T-helper 1 cell treated with Interleukin-12 subunit alpha and Interleukin-12 subunit beta and Interleukin-4 antibody, amounts not matched to agents 30 μg/mL and 1 μg/mL, for 36 hours (primary cell): ENCODE results near the gene GADD45G.

Source experiments
- H3K27ac Mint-ChIP-seq: one replicate; pipeline ENCODE4 v1.8.0; 2021; ENCODE audit warnings: mild to moderate bottlenecking, mixed read lengths
- H3K27me3 Mint-ChIP-seq: one replicate; pipeline ENCODE4 v1.8.0; 2021; ENCODE audit warnings: low read depth, mixed read lengths
- H3K36me3 Mint-ChIP-seq: one replicate; pipeline ENCODE4 v1.8.0; 2021; ENCODE audit warnings: low read depth, mixed read lengths
- H3K4me1 Mint-ChIP-seq: one replicate; pipeline ENCODE4 v1.8.0; 2021; ENCODE audit warnings: low read depth, mixed read lengths
- H3K4me3 Mint-ChIP-seq: one replicate; pipeline ENCODE4 v1.8.0; 2021; ENCODE audit warnings: mild to moderate bottlenecking, moderate library complexity, mixed read lengths
- H3K9me3 Mint-ChIP-seq: one replicate; pipeline ENCODE4 v1.8.0; 2021; ENCODE audit warnings: mixed read lengths

GADD45G gene

DNA sequence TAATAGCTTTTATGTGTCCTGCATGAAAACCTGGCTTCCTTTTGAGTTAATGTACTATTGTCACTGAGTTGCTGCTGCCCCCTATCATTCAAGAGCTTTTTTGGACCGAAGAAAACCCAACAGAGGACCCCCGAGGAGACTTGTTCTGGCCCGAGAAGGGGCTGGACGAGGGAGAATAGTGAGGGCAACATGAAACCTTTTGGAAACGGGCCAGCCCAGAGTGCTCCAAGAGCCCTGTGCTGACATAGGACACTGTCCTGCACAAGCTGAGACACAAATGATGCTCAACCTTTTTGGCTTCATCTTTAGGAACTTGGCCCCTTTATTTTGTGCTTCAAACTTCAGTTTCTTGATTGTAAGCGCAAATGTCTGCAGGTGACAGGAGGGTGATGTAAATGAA lies 4.0 kb upstream of the GADD45G start:
- Mint-ChIP-seq H3K9me3 (no peaks in the 10 kb centered on the region), H3K4me1 (peaks cover 8% of the 10 kb centered on the region), H3K36me3 (peaks cover 6% of the 10 kb centered on the region), H3K27ac (no peak overlapping the region), H3K4me3 (no peak overlapping the region), H3K27me3 (peaks cover 12% of the 10 kb centered on the region)

DNA sequence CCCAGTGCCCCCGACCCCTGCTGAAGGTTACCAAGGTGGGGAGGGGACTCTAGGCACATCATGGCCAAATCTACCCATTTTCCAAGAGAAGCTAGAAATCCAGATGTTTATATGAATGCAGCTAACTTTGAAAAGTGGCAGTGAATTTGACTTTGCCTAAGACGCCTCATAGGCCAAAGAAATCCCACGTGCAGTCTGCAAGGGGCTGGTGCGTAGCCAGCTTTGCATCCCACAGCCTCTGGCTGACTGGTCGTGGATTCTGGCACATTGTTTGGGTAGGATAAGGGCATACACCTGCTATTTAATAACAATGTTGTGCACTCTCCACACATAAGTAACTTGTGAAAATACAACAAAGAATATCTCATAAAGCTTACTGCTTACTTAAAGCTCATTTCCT lies 3.5 kb upstream of the GADD45G start:
- Mint-ChIP-seq H3K27me3 (peaks cover 11% of the 10 kb centered on the region), H3K4me1 (peaks cover 9% of the 10 kb centered on the region), H3K27ac (no peak overlapping the region), H3K9me3 (no peaks in the 10 kb centered on the region), H3K36me3 (peaks cover 8% of the 10 kb centered on the region), H3K4me3 (no peak overlapping the region)

DNA sequence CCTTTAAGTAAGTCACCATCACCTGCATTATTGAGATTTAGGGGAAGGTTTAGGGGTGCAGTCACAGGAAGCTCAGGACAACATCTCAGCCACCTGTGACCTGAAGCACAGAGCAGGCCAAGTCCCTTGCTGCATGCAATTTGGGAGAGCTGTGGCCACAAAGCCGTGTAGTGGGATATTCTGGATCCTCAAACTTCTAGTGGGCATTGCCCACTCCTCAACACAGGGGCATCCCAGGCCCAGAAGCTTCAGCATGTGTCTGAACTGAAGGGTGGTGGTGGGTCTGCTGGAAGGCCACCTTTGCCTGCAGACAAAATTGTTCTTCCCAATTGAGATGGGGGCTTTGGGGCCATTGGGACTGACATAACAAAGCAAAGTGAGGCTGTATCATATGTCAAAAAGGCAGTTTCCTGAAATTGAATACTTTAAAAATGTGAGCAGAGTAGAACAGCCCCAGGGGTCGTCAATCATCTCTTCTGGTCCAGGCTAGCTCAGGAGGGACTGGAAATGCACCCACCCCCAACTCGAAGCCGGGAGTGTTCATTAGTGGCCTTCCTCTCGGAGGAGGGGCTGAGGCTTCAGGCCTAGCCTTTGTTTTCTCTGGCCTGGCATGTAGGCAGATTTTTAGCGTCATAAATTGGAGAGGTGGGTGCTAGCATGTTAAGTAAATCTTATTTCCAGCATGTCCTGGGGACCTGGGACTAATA lies 2.8 kb upstream of the GADD45G start:
- Mint-ChIP-seq H3K9me3 (no peaks in the 10 kb centered on the region), H3K36me3 (peaks cover 15% of the 10 kb centered on the region), H3K27ac (no peak overlapping the region), H3K4me3 (no peak overlapping the region), H3K27me3 (peaks cover 11% of the 10 kb centered on the region), H3K4me1 (peaks cover 15% of the 10 kb centered on the region)

DNA sequence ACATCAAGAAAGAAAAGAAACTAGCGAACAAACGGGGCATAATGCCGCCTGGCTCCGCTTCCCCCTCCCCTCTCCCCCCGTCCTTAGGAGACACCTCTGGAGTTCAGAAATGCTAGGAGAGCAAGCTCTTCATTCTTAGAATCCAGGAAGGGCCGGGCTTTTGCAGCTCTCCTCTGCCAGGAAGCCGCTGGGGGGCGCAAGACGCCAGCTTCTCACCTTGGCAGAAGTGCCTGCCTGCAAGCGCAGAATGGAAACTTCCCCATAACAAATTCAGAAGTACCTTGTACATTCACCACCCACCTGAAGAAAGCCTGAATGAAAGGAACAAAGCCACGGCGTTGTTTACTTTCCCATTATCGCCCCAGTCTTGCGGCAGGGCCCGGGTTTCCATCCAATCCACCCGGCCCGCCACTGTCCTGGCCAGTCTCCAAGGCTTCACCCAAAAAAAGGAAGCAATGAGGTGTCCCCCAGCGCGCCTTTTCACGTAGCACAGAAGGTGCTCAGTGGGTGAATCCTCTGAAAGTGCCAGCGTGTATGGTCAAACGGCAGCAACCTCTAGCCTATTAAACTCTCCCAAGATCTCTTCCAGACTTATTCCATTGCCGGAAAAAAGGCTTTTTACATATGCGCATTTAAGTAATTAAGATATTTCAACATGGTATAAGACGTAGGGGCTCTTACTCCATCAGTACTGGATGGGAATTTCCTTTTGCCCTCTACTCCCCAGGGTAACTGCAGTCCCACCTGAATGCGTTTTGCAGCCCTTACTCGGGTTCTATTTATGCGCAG lies 1.6 kb upstream of the GADD45G start:
- Mint-ChIP-seq H3K27me3 (peaks cover 11% of the 10 kb centered on the region), H3K27ac (peak overlapping the region; percentile 90), H3K36me3 (peaks cover 21% of the 10 kb centered on the region), H3K4me1 (peaks cover 25% of the 10 kb centered on the region), H3K4me3 (peak overlapping the region; percentile 97), H3K9me3 (no peaks in the 10 kb centered on the region)

DNA sequence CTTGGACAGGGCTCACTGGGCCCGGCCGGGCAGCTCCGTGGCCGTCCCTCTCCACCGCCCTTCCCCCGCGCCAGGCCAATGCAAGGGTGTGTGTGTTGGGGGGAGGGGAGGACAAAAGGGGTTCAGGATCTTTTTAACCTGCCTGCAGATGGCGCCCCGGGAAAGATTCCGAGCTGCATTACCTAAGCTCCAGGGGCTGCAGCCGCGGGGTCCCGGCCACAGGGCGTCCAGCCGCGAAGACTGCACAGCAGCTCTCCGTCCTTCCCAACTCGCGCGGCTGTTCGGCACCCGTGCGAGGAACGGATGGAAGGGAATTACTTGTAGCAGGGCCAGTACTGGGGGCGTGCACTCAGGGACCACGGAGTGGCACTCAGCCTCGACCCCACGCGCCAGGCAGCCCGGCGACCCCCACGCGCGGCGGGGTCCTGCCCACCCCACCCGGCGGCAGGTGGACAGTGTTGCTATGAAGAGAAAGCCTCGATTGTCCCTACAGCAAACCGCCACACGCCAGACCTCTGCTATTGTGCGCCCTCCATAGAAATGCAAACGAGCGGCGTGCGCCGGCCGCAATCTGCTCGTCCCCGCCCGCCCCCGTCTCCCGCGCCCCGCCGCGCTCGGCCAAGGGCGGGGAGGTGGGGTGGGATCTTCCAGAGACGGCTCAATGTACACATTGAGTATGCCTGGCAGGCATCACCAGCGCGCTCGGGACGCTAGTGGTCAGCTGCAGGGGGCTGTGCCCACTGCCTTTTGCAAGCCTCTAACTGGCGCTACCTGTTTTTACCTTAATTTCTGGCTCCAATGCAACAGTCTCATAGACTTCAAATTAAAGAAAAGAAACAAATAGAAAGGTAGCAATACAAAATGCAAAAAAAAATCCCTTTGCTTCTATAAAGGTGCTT lies 796 bp upstream of the GADD45G start:
- Mint-ChIP-seq H3K27me3 (peaks cover 8% of the 10 kb centered on the region), H3K9me3 (no peaks in the 10 kb centered on the region), H3K27ac (peak overlapping the region; percentile 90), H3K4me3 (peak overlapping the region; percentile 97), H3K36me3 (peaks cover 21% of the 10 kb centered on the region), H3K4me1 (peaks cover 28% of the 10 kb centered on the region)

DNA sequence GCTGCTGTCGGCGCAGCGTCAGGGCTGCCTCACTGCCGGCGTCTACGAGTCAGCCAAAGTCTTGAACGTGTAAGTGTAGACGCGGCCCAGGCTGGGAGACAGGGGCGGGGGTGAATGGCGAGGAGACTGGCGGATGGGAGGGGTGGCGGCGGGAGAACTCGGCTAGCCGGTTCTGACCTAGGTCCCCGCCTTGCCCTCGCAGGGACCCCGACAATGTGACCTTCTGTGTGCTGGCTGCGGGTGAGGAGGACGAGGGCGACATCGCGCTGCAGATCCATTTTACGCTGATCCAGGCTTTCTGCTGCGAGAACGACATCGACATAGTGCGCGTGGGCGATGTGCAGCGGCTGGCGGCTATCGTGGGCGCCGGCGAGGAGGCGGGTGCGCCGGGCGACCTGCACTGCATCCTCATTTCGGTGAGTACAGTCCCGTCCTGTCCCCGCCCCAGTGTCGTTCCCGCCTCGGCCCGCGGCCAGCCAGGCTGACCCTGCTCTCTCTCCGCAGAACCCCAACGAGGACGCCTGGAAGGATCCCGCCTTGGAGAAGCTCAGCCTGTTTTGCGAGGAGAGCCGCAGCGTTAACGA lies 745 bp downstream of the GADD45G start:
- Mint-ChIP-seq H3K27ac (peak overlapping the region; percentile 89), H3K9me3 (no peaks in the 10 kb centered on the region), H3K36me3 (peaks cover 21% of the 10 kb centered on the region), H3K27me3 (peaks cover 10% of the 10 kb centered on the region), H3K4me1 (peaks cover 28% of the 10 kb centered on the region), H3K4me3 (peak overlapping the region; percentile 97)

DNA sequence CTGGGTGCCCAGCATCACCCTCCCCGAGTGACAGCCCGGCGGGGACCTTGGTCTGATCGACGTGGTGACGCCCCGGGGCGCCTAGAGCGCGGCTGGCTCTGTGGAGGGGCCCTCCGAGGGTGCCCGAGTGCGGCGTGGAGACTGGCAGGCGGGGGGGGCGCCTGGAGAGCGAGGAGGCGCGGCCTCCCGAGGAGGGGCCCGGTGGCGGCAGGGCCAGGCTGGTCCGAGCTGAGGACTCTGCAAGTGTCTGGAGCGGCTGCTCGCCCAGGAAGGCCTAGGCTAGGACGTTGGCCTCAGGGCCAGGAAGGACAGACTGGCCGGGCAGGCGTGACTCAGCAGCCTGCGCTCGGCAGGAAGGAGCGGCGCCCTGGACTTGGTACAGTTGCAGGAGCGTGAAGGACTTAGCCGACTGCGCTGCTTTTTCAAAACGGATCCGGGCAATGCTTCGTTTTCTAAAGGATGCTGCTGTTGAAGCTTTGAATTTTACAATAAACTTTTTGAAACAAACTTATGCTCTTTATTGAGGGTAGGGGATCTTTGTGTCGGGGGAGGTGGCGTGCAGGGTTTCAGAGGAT lies 1.3 kb downstream of the GADD45G start:
- H3K27ac Mint-ChIP-seq: peak overlapping the region; percentile 94
- peaks cover 28% of the 10 kb centered on the region for H3K4me1 Mint-ChIP-seq
- peaks cover 4% of the 10 kb centered on the region for H3K27me3 Mint-ChIP-seq
- peak overlapping the region; percentile 97 for H3K4me3 Mint-ChIP-seq
- H3K36me3 Mint-ChIP-seq: peaks cover 21% of the 10 kb centered on the region
- no peaks in the 10 kb centered on the region for H3K9me3 Mint-ChIP-seq

DNA sequence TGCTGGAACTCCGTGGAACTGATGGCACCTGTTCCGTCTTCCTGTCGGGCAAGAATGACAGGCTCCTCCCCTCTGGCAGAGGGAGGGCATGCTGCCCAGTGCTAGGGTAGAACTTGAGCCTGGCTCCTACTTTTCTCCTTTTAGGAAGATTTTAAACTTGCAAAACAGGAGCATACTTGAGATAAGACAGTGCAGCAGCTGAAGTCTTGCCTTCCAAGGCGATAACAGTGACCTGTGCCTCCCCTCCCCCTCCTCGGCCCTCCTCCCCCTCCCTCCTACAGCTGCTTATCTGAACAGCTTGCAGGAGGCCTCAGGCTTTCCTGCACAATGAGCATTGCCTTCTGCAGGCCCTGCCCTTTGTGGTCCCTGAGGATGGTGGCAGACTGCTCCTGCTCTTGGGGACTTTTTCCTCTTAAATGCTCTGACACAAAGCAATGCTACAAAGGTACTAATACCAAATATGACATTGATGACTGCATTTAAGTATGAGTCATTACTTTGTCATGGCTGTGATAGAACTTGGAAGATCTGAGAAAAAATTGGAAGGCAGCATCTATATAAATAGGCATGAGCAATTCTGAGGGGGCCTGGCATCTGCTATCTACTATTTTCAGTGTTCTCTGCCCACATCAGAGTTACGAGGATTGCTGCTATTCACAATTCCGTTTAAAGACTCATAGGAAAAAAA lies 2.0 kb downstream of the GADD45G start:
- Mint-ChIP-seq H3K4me3 (peak overlapping the region; percentile 97), H3K27ac (peak overlapping the region; percentile 94), H3K36me3 (peaks cover 21% of the 10 kb centered on the region), H3K4me1 (peaks cover 28% of the 10 kb centered on the region), H3K9me3 (no peaks in the 10 kb centered on the region), H3K27me3 (peaks cover 4% of the 10 kb centered on the region)

DNA sequence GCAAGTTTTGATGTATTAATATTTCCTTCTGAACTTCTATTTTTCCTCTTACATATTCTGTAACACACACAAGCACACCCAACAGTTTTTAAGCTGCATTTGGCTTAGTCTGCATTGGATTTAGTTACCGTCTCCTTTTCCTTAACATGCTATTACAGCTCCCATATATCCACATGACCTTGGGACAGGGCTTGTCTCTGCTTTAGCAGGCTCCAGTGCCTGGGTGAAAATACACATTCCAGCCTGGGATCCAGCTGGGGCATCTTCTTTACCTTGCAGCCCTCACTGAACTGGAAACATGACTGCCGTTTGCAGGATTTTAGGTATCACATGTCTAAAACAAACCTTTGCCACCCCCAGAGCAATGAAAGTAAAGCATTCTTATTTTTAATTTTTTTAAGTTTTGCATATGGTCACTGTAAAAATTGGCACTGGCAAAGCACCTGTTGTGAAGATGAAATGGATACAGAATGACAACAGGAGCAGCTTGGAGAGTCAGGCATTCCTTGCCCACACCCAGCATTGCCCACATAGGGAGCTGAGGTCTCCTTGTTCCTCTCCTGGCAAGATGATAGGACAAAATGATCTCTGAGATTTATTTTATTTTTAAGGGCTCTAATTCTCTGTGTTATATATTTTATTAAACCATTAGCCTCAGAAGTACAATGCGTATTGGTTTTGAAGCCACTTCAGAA lies 4.0 kb downstream of the GADD45G start:
- Mint-ChIP-seq H3K9me3 (no peaks in the 10 kb centered on the region), H3K4me3 (no peak overlapping the region), H3K27me3 (peaks cover 8% of the 10 kb centered on the region), H3K27ac (no peak overlapping the region), H3K36me3 (peaks cover 21% of the 10 kb centered on the region), H3K4me1 (peaks cover 22% of the 10 kb centered on the region)

DNA sequence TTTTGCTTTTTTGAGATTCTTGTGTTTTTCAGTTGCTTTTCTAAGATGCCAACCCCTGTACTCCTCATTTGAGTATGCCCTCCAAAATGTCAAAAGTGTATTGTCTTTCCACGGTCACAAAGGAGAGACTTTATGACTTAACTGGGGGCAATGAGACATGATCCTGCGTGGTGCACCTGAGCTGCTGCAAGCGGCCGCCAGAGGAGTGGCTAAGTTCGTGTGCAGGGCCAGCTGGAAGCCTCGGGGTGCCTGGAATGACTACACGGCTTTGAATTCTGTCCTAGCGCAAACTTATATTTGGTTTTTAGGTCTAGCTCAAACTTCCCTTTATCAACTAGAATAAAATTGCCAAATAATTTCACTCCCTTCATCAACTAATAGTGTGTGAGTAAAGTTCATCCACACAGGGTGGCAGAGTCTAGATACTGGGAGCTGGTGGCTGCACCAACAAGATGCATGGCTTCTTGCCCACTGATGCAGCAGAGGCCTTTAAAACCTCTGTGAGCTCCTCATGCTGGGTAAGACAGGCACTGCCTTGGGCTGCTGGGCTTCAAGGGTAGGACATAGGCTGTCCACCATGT lies 4.7 kb downstream of the GADD45G start:
- no peak overlapping the region for H3K27ac Mint-ChIP-seq
- no peaks in the 10 kb centered on the region for H3K9me3 Mint-ChIP-seq
- H3K4me1 Mint-ChIP-seq: peaks cover 29% of the 10 kb centered on the region
- H3K27me3 Mint-ChIP-seq: peaks cover 8% of the 10 kb centered on the region
- peaks cover 21% of the 10 kb centered on the region for H3K36me3 Mint-ChIP-seq
- no peak overlapping the region for H3K4me3 Mint-ChIP-seq

DNA sequence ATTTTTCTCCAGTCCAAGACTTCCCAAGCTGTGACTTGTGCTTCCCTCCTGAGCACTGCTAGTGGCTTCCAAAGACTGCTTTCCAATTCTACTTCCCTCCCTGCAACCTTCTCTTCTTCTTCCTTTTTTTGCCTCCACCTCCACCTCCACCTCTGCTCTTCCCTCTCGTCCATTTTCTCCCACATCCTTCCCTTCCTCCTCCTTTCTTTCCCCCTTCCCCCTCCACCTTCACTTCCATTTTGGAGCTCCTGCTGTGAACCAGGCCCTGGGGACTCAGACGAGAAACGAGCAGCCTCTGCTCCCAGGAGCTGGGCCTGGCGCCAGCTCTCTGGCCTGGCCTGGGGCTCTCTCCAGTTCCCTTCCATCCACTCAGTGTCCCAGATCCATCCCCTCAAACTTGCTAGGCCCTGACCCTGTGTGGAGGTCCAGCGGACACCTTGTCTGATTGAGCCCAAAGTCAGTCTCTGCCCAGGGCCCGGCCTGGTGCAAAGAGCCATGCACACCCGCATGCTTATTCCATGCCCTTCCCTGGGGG lies 5.6 kb downstream of the GADD45G start:
- H3K4me1 Mint-ChIP-seq: peaks cover 31% of the 10 kb centered on the region
- H3K27me3 Mint-ChIP-seq: peaks cover 8% of the 10 kb centered on the region
- H3K9me3 Mint-ChIP-seq: no peaks in the 10 kb centered on the region
- H3K27ac Mint-ChIP-seq: no peak overlapping the region
- no peak overlapping the region for H3K4me3 Mint-ChIP-seq
- peaks cover 18% of the 10 kb centered on the region for H3K36me3 Mint-ChIP-seq

DNA sequence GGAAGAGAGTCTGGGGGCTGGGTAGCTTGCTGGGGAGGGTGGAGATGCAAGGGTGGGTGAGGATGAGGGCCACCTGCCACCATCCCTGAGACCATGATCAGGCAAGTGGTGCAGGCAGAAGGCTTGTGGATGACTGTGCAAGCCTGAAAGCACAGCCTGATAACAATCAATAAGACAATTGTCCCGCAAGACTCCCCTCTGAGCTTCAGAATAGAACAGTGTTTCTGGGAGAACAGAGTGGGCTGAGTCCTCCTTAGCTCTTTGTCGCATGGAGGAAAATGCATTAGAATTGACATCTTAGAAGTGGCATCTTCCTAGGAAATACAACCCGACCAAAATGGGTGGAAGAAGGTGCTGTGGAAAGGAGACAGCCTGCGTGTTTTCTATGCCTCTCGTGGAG lies 6.6 kb downstream of the GADD45G start:
- peaks cover 12% of the 10 kb centered on the region for H3K36me3 Mint-ChIP-seq
- H3K27me3 Mint-ChIP-seq: peaks cover 8% of the 10 kb centered on the region
- no peak overlapping the region for H3K27ac Mint-ChIP-seq

More for the DNA sequence above, 6.6 kb downstream of the GADD45G start:
- no peak overlapping the region for H3K4me3 Mint-ChIP-seq
- H3K4me1 Mint-ChIP-seq: peaks cover 31% of the 10 kb centered on the region
- no peaks in the 10 kb centered on the region for H3K9me3 Mint-ChIP-seq
